Endothelial cell (in vitro differentiated cells): Measurements from ENCODE around the gene ELOF1. TPM values are rescaled to one million over a fixed set of nuclear protein-coding genes. Genes with fewer than 3 reads are reported as not detected.

Experiments used
- DNase-seq: peaks from one replicate; pipeline ENCODE4 v3.0.0; 2021; ENCODE audit warnings: low spot score
- H3K27ac Mint-ChIP-seq: one replicate; pipeline ENCODE4 v1.8.0; 2021; ENCODE audit warnings: mixed read lengths, inconsistent platforms; ENCODE audit not compliant: unreplicated experiment
- H3K27me3 Mint-ChIP-seq: one replicate; pipeline ENCODE4 v1.8.0; 2021; ENCODE audit warnings: mild to moderate bottlenecking, moderate library complexity, mixed read lengths, inconsistent platforms; ENCODE audit not compliant: unreplicated experiment
- H3K36me3 Mint-ChIP-seq: one replicate; pipeline ENCODE4 v1.8.0; 2021; ENCODE audit warnings: mild to moderate bottlenecking, low read depth, mixed read lengths, inconsistent platforms; ENCODE audit not compliant: unreplicated experiment
- H3K4me1 Mint-ChIP-seq: one replicate; pipeline ENCODE4 v1.8.0; 2021; ENCODE audit warnings: mild to moderate bottlenecking, mixed read lengths, inconsistent platforms; ENCODE audit not compliant: unreplicated experiment
- H3K4me3 Mint-ChIP-seq: one replicate; pipeline ENCODE4 v1.8.0; 2021; ENCODE audit warnings: mild to moderate bottlenecking, mixed read lengths, inconsistent platforms; ENCODE audit not compliant: unreplicated experiment
- H3K9me3 Mint-ChIP-seq: one replicate; pipeline ENCODE4 v1.8.0; 2021; ENCODE audit warnings: mixed read lengths, inconsistent platforms; ENCODE audit not compliant: unreplicated experiment
- total RNA-seq: library from RNA; stranded (reverse); fragmentation: NEBNext Ultra II Directional; extraction: Animal tissue kit (Norgen Biotek cat#: 25700); gene quantifications from one replicate; pipeline ENCODE4 v1.2.1, GENCODE V29; 2021; ENCODE audit not compliant: unreplicated experiment
- TF ChIP-seq, protein P1 (sequence below): fragments of 200-600 bp; sonication (generic); IDR thresholded peaks from one replicate; pipeline ENCODE4 v1.5.0; 2021; ENCODE audit warnings: antibody characterized with exemption; ENCODE audit not compliant: unreplicated experiment

Gene ELOF1
- total RNA-seq, 1 donor from 2014 or later = 44.0 TPM

- H3K27ac Mint-ChIP-seq = peak overlapping the region; percentile 72
- H3K36me3 Mint-ChIP-seq = no peaks in the 10 kb centered on the region
- H3K27me3 Mint-ChIP-seq = peaks cover 8% of the 10 kb centered on the region
- H3K4me1 Mint-ChIP-seq = peaks cover 5% of the 10 kb centered on the region
- no peaks in the 10 kb centered on the region for H3K9me3 Mint-ChIP-seq
- DNase-seq = no peak
- TF ChIP-seq, protein P1, sequence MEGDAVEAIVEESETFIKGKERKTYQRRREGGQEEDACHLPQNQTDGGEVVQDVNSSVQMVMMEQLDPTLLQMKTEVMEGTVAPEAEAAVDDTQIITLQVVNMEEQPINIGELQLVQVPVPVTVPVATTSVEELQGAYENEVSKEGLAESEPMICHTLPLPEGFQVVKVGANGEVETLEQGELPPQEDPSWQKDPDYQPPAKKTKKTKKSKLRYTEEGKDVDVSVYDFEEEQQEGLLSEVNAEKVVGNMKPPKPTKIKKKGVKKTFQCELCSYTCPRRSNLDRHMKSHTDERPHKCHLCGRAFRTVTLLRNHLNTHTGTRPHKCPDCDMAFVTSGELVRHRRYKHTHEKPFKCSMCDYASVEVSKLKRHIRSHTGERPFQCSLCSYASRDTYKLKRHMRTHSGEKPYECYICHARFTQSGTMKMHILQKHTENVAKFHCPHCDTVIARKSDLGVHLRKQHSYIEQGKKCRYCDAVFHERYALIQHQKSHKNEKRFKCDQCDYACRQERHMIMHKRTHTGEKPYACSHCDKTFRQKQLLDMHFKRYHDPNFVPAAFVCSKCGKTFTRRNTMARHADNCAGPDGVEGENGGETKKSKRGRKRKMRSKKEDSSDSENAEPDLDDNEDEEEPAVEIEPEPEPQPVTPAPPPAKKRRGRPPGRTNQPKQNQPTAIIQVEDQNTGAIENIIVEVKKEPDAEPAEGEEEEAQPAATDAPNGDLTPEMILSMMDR = no peak
- no peak overlapping the region for H3K4me3 Mint-ChIP-seq
Measured at GRCh38 chr19:11534538-11534937, 24.5 kb downstream of the ELOF1 start.

- TF ChIP-seq, protein P1 = no peak
- DNase-seq = peak; percentile 26
- Mint-ChIP-seq H3K27ac (no peak overlapping the region), H3K4me1 (peaks cover 8% of the 10 kb centered on the region), H3K36me3 (no peaks in the 10 kb centered on the region), H3K4me3 (no peak overlapping the region), H3K27me3 (peaks cover 5% of the 10 kb centered on the region), H3K9me3 (no peaks in the 10 kb centered on the region)
Measured at GRCh38 chr19:11530432-11530831, 28.6 kb downstream of the ELOF1 start.

DNA sequence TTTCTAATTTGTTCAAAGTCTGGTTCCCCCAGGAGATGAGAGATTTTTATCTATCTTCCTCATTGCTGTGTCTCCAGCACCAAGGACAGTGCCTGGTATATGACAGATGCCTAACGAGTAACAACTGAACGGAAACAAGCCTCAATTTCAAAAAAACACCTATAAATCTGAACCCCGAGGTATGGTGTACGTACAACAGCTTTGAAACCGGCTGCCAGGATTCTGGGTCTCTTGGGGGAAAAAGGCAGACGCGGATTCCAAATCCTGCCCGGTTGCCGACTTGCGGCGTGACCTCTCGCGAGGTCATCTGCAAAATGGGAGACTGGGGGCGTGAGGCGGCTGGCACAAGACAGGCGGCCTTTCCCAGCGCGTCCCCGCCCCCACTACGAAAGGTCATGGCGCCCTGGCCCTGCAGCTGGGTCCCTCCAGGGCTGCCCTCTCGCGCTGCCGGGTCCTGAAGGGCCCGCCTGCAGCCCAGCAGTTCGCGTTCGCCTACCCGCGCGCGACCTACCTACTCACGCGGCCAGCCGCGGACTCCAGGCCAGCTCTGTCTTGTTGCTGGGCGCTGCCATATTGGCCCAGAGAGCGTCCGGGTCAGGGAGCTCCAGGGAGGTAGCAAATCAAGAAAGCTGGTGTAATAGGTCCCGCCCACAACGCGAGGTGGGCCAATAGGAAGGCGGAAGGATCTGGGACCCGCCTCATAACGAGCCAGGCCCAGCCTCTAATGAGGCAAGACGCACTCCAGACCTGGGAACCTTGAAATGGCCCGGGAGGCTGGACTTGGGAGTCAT, 30.3 kb downstream of the ELOF1 start, which contains the start of gene ECSIT:
ECSIT (minus strand) TSS at position 584 of the 791 bp plus-strand sequence. CDS start 9,964 bp downstream, outside the sequence.
- Mint-ChIP-seq H3K9me3 (no peaks in the 10 kb centered on the region), H3K27ac (peak within 1 kb of the TSS; percentile 37), H3K4me1 (peaks cover 4% of the 10 kb centered on the region), H3K36me3 (no peaks in the 10 kb centered on the region), H3K4me3 (peak within 1 kb of the TSS; percentile 97), H3K27me3 (peaks cover 4% of the 10 kb centered on the region)
- TF ChIP-seq, protein P1 = no peak
- peak; percentile 91 for DNase-seq

- DNase-seq = no peak
- Mint-ChIP-seq H3K27ac (no peak overlapping the region), H3K4me1 (no peaks in the 10 kb centered on the region), H3K36me3 (peaks cover 3% of the 10 kb centered on the region), H3K4me3 (no peak overlapping the region), H3K27me3 (peaks cover 3% of the 10 kb centered on the region), H3K9me3 (no peaks in the 10 kb centered on the region)
- TF ChIP-seq, protein P1 = no peak
Measured at GRCh38 chr19:11519138-11519537, 39.9 kb downstream of the ELOF1 start.

DNA sequence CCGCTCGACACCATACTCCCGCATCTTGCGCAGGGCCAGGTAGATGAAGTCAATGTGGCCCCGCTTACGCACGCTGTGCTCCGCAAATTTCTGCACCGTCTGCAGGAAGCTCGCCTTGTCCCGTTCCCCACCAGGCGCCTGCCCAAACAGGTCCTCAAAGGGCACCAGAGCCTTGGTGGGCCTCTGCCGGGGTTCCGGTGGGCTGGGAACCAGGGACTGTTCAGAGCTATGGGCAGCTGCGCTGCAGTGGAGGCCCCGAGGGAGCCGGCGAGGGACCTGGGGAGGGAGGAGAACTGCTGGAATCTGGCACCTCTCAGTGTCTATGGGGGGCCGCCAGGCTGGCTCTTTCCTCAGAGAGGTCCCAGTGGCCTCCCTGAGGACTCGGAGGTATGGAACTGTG, 45.1 kb downstream of the ELOF1 start:
- Mint-ChIP-seq H3K27me3 (no peaks in the 10 kb centered on the region), H3K36me3 (peaks cover 12% of the 10 kb centered on the region), H3K4me1 (no peaks in the 10 kb centered on the region), H3K27ac (no peak overlapping the region), H3K4me3 (no peak overlapping the region), H3K9me3 (no peaks in the 10 kb centered on the region)
- TF ChIP-seq, protein P1 = no peak
- DNase-seq = no peak
